IMR-90 (cell line): ENCODE results near the gene CDK5RAP2. TPM values are rescaled to one million over a fixed set of nuclear protein-coding genes. Genes with fewer than 3 reads are reported as not detected.

Source experiments
- ATAC-seq: fragments of 200-7000 bp; cut with Tn5 transposase; 2 replicates; pipeline ENCODE4 v1.9.1; 2020; ENCODE audit warnings: low read depth, mild to moderate bottlenecking, moderate library complexity
- BruUV-seq: library from RNA; stranded (reverse); fragments of 400-500 nt; replicated peaks from 2 replicates; lab custom pipeline; 2021; lab: Mats Ljungman, UMichigan
- CTCF ChIA-PET: fragments of 300-600 bp; formaldehyde crosslinking; extraction: SDS; loops from one replicate; lab custom pipeline; 2021; ENCODE audit warnings: antibody characterized with exemption; lab: Yijun Ruan, JAX
- POLR2A ChIA-PET: fragments of 300-600 bp; sonication (Branson Sonifier 250); formaldehyde crosslinking; loops from one replicate; lab custom pipeline; 2022; ENCODE audit warnings: antibody characterized with exemption; ENCODE audit not compliant: unreplicated experiment; lab: Charles Lee
- DNase-seq: peaks from one replicate; pipeline ENCODE4 v3.0.0; 2013
- H2AFZ ChIP-seq: replicated peaks from 2 replicates; pipeline ENCODE3; 2013; ENCODE audit warnings: low read length, mild to moderate bottlenecking; ENCODE audit not compliant: poor library complexity
- H2AK5ac ChIP-seq: 2 replicates; pipeline ENCODE4 v1.6.1; 2013; ENCODE audit warnings: low read depth, low read length, inconsistent platforms
- H2AK9ac ChIP-seq: replicated peaks from 2 replicates; pipeline ENCODE3; 2013; ENCODE audit warnings: mild to moderate bottlenecking, low read depth, low read length, moderate library complexity; ENCODE audit not compliant: poor library complexity
- H2BK120ac ChIP-seq: 2 replicates; pipeline ENCODE4 v1.6.1; 2013; ENCODE audit warnings: low read depth, low read length, inconsistent platforms
- H2BK15ac ChIP-seq: 3 replicates; pipeline ENCODE4 v1.6.1; 2013; ENCODE audit warnings: low read depth, low read length, inconsistent platforms
- H2BK20ac ChIP-seq: 2 replicates; pipeline ENCODE4 v1.6.1; 2013; ENCODE audit warnings: low read depth, mild to moderate bottlenecking, inconsistent platforms, low read length, moderate library complexity
- H2BK5ac ChIP-seq: 2 replicates; pipeline ENCODE4 v1.6.1; 2013; ENCODE audit warnings: mild to moderate bottlenecking, low read depth, low read length, inconsistent platforms; ENCODE audit not compliant: poor library complexity, severe bottlenecking
- H3K14ac ChIP-seq: replicated peaks from 2 replicates; pipeline ENCODE4 v1.6.1; 2013; ENCODE audit warnings: low read depth, low read length, inconsistent platforms
- H3K18ac ChIP-seq: 2 replicates; pipeline ENCODE4 v1.6.1; 2013; ENCODE audit warnings: low read depth, low read length, control low read depth
- H3K23ac ChIP-seq: 2 replicates; pipeline ENCODE4 v1.6.1; 2013; ENCODE audit warnings: low read depth, low read length, inconsistent platforms
- H3K27ac ChIP-seq: 2 replicates; pipeline ENCODE4 v1.5.1; 2013; ENCODE audit warnings: mild to moderate bottlenecking, control low read depth, low read length; ENCODE audit not compliant: insufficient read depth
- H3K27me3 ChIP-seq: 2 replicates; pipeline ENCODE4 v1.6.1; 2013; ENCODE audit warnings: low read length; ENCODE audit not compliant: control insufficient read depth, insufficient read depth
- H3K36me3 ChIP-seq: 2 replicates; pipeline ENCODE4 v1.6.1; 2013; ENCODE audit warnings: low read length, mixed read lengths; ENCODE audit not compliant: control insufficient read depth, insufficient read depth
- H3K4ac ChIP-seq: 2 replicates; pipeline ENCODE4 v1.6.1; 2013; ENCODE audit warnings: low read depth, low read length, inconsistent platforms
- H3K4me1 ChIP-seq: 2 replicates; pipeline ENCODE4 v1.6.1; 2013; ENCODE audit warnings: low read length, mixed read lengths; ENCODE audit not compliant: control insufficient read depth, insufficient read depth
- H3K4me2 ChIP-seq: 2 replicates; pipeline ENCODE4 v1.6.1; 2013; ENCODE audit warnings: low read depth, mild to moderate bottlenecking, control low read depth, low read length, moderate library complexity
- H3K4me3 ChIP-seq: 2 replicates; pipeline ENCODE4 v1.5.1; 2013; ENCODE audit warnings: low read depth, mild to moderate bottlenecking, control low read depth, low read length, moderate library complexity; ENCODE audit not compliant: insufficient read depth
- H3K56ac ChIP-seq: 2 replicates; pipeline ENCODE4 v1.6.1; 2013; ENCODE audit warnings: low read length, inconsistent platforms; ENCODE audit not compliant: insufficient read depth; ENCODE audit errors: extremely low read depth
- H3K79me1 ChIP-seq, 2 experiments: 2 replicates each; pipeline ENCODE4 v1.6.1; 2013; ENCODE audit warnings: low read length in 2 of 2, inconsistent platforms in 1 of 2, low read depth in 1 of 2
- H3K9ac ChIP-seq: 2 replicates; pipeline ENCODE4 v1.6.1; 2013; ENCODE audit warnings: low read depth, low read length, control low read depth
- H3K9me1 ChIP-seq: 2 replicates; pipeline ENCODE4 v1.6.1; 2013; ENCODE audit warnings: low read length, inconsistent platforms; ENCODE audit not compliant: insufficient read depth
- H3K9me3 ChIP-seq: 2 replicates; pipeline ENCODE4 v1.6.1; 2013; ENCODE audit warnings: low read length; ENCODE audit not compliant: control insufficient read depth, insufficient read depth
- H4K20me1 ChIP-seq: 2 replicates; pipeline ENCODE4 v1.6.1; 2013; ENCODE audit warnings: low read length, inconsistent platforms; ENCODE audit not compliant: insufficient read depth
- H4K5ac ChIP-seq: 2 replicates; pipeline ENCODE4 v1.6.1; 2013; ENCODE audit warnings: mild to moderate bottlenecking, low read depth, low read length, control low read depth
- H4K8ac ChIP-seq, 2 experiments: 2 replicates each; pipeline ENCODE4 v1.6.1; 2013; ENCODE audit warnings: low read depth in 2 of 2, low read length in 2 of 2, control low read depth in 1 of 2, inconsistent platforms in 1 of 2
- H4K91ac ChIP-seq: 2 replicates; pipeline ENCODE4 v1.6.1; 2013; ENCODE audit warnings: low read depth, low read length, inconsistent platforms; ENCODE audit not compliant: insufficient read depth
- BHLHE40 ChIP-seq: fragments of 150-350 bp; IDR thresholded peaks from 2 replicates; pipeline ENCODE4 v1.6.1; 2016; ENCODE audit warnings: mild to moderate bottlenecking, low read depth, low read length
- CEBPB ChIP-seq: IDR thresholded peaks from 2 replicates; pipeline ENCODE4 v1.6.1; 2012; ENCODE audit warnings: low read depth, low read length, improper control_type of control experiment
- CHD1 ChIP-seq: IDR thresholded peaks from 2 replicates; pipeline ENCODE4 v1.6.1; 2012; ENCODE audit warnings: low read depth, low read length, improper control_type of control experiment
- FOS ChIP-seq: fragments of 150-350 bp; IDR thresholded peaks from 2 replicates; pipeline ENCODE4 v1.6.1; 2016; ENCODE audit warnings: low read depth, low read length
- MAFK ChIP-seq: IDR thresholded peaks from 2 replicates; pipeline ENCODE4 v1.6.1; 2012; ENCODE audit warnings: low read depth, low read length, improper control_type of control experiment
- MAZ ChIP-seq: IDR thresholded peaks from 2 replicates; pipeline ENCODE4 v1.6.1; 2012; ENCODE audit warnings: low read depth, mild to moderate bottlenecking, low read length, improper control_type of control experiment, moderate library complexity, borderline replicate concordance
- MXI1 ChIP-seq: IDR thresholded peaks from 2 replicates; pipeline ENCODE4 v1.6.1; 2012; ENCODE audit warnings: low read depth, mild to moderate bottlenecking, low read length, moderate library complexity, borderline replicate concordance
- NFE2L2 ChIP-seq: fragments of 150-350 bp; IDR thresholded peaks from 2 replicates; pipeline ENCODE4 v1.6.1; 2016; ENCODE audit warnings: low read depth, mild to moderate bottlenecking, low read length
- POLR2A ChIP-seq: IDR thresholded peaks from 2 replicates; pipeline ENCODE4 v1.6.1; 2012; ENCODE audit warnings: mild to moderate bottlenecking, low read depth, low read length
- RAD21 ChIP-seq: IDR thresholded peaks from 2 replicates; pipeline ENCODE4 v1.6.1; 2012; ENCODE audit warnings: low read length, improper control_type of control experiment
- RCOR1 ChIP-seq: IDR thresholded peaks from 2 replicates; pipeline ENCODE4 v1.6.1; 2012; ENCODE audit warnings: mild to moderate bottlenecking, low read length, improper control_type of control experiment; ENCODE audit not compliant: insufficient replicate concordance
- RFX5 ChIP-seq: IDR thresholded peaks from 2 replicates; pipeline ENCODE4 v1.8.0; 2012; ENCODE audit warnings: low read depth, mild to moderate bottlenecking, low read length, moderate library complexity
- SMC3 ChIP-seq: fragments of 150-350 bp; IDR thresholded peaks from 2 replicates; pipeline ENCODE4 v1.6.1; 2016; ENCODE audit warnings: low read depth, mild to moderate bottlenecking, antibody characterized with exemption, low read length, moderate library complexity
- whole genome bisulfite sequencing, 2 experiments: methylation state at CpG; one replicate each; pipeline versions ENCODE4 v1.1.5 to v1.1.7; 2013; ENCODE audit warnings: missing lambda C conversion rate in 2 of 2; ENCODE audit not compliant: insufficient read length in 1 of 2; ENCODE audit errors: extremely low coverage in 2 of 2; 5-methylcytosine and 5-hydroxymethylcytosine counted together
- dilution Hi-C: fragments of 300-500 bp; cut with HindIII; formaldehyde crosslinking; loops from one replicate; pipeline ENCODE4 v1.14.3; 2018; ENCODE audit warnings: low sequenced_read_pairs; ENCODE audit not compliant: unreplicated experiment
- in situ Hi-C: fragments of 300-500 bp; cut with MboI; formaldehyde crosslinking; loops from 3 replicates; pipeline ENCODE4 v1.14.3; 2019; ENCODE audit warnings: low sequenced_read_pairs, inconsistent platforms, mixed read lengths
- intact Hi-C: fragments of 100-400 bp; cut with micrococcal nuclease; formaldehyde crosslinking; loops from 2 replicates; pipeline ENCODE4 v1.10.0; 2022
- polyA plus RNA-seq, 3 experiments: library from polyadenylated mRNA; depleted of rRNA; stranded (reverse); fragments of >200 nt; gene quantifications; 2 replicates each; pipeline ENCODE4 v1.2.3, GENCODE V29; 2012; ENCODE audit warnings: low replicate concordance in 1 of 3
- total RNA-seq: library from RNA; depleted of rRNA; stranded (reverse); fragments of >200 nt; gene quantifications from 2 replicates; pipeline ENCODE4 v1.2.3, GENCODE V29; 2012
- TF ChIP-seq, protein P1 (sequence below): conservative IDR thresholded peaks from 2 replicates; pipeline ENCODE4 v1.5.1; 2012; ENCODE audit warnings: mild to moderate bottlenecking, low read depth, low read length, improper control_type of control experiment
- TF ChIP-seq, protein P2 (sequence below): fragments of 150-350 bp; IDR thresholded peaks from 2 replicates; pipeline ENCODE4 v1.6.1; 2017; ENCODE audit warnings: mild to moderate bottlenecking, antibody characterized with exemption, low read length, low read depth
- TF ChIP-seq, protein P3 (sequence below): fragments of 150-350 bp; IDR thresholded peaks from 2 replicates; pipeline ENCODE4 v1.6.1; 2016; ENCODE audit warnings: low read depth, mild to moderate bottlenecking, low read length, moderate library complexity, borderline replicate concordance

The CDK5RAP2 gene
- total and polyA plus RNA-seq, 2 of the 4 experiments (the other 2 are of a cell fraction), result 29.5 to 31.7 TPM

DNA sequence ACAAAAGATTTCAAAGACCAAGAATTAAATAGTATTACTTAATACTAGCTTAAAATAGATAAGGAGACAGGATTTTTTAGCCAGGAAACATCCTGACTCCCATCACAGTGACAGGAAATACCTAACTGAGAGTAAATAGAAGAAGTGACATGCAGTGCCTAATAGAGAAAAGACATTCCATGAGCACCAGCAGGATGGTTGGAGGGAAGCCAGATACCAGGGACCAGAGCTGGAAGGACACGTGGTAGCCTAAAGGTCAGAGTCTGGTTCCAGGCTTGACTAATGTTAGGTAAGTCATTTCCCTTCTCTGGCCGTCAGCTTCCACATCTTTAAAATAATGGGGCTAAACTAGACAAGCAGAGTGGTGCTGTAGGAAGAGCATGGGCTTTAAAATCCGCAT is 41.6 kb downstream of the CDK5RAP2 start:
- Histone ChIP-seq H3K4ac (no peak overlapping the region), H3K9me1 (peaks cover 8% of the 10 kb centered on the region), H4K8ac (no peak overlapping the region), H2AFZ (no peak overlapping the region), H3K9me3 (no peaks in the 10 kb centered on the region), H4K5ac (no peak overlapping the region), H3K36me3 (peaks cover 11% of the 10 kb centered on the region), H2BK5ac (no peak overlapping the region), H2AK5ac (no peak overlapping the region), H2BK120ac (no peak overlapping the region), H3K18ac (no peak overlapping the region), H2BK20ac (no peak overlapping the region), H3K56ac (no peak overlapping the region), H3K23ac (no peak overlapping the region), H3K4me3 (no peak overlapping the region), H2AK9ac (no peak overlapping the region), H4K91ac (no peak overlapping the region), H2BK15ac (no peak overlapping the region), H3K79me1 (peaks cover 3 to 8% of the 10 kb centered on the region in 2 experiments; a peak in 3 of 4 replicates), H3K4me1 (peaks cover 3% of the 10 kb centered on the region; the same call in 1 of the 2 replicates), H3K9ac (no peak overlapping the region), H3K27me3 (no peaks in the 10 kb centered on the region), H3K4me2 (no peak overlapping the region), H4K20me1 (no peaks in the 10 kb centered on the region), H3K27ac (no peak overlapping the region), H3K14ac (0 out of 2 replicates have a peak overlapping the region, but pooled peaks have one; percentile 4)
- no CpG with 5 or more reads among the region's 3 CpGs for WGBS, 2 experiments
- POLR2A ChIA-PET, result no interaction called here
- no TSS peak for BruUV-seq
- ATAC-seq (peak; percentile 27; the same call in 1 of the 2 replicates), DNase-seq (peak; percentile 13)
- in situ Hi-C loops, result no loop called here
- TF ChIP-seq MAFK (no peak), MXI1 (no peak), POLR2A (no peak), RAD21 (no peak), SMC3 (no peak), RFX5 (no peak), CHD1 (no peak), NFE2L2 (no peak), CEBPB (no peak), RCOR1 (no peak), BHLHE40 (no peak), MAZ (no peak), FOS (no peak)
- TF ChIP-seq, protein P1, sequence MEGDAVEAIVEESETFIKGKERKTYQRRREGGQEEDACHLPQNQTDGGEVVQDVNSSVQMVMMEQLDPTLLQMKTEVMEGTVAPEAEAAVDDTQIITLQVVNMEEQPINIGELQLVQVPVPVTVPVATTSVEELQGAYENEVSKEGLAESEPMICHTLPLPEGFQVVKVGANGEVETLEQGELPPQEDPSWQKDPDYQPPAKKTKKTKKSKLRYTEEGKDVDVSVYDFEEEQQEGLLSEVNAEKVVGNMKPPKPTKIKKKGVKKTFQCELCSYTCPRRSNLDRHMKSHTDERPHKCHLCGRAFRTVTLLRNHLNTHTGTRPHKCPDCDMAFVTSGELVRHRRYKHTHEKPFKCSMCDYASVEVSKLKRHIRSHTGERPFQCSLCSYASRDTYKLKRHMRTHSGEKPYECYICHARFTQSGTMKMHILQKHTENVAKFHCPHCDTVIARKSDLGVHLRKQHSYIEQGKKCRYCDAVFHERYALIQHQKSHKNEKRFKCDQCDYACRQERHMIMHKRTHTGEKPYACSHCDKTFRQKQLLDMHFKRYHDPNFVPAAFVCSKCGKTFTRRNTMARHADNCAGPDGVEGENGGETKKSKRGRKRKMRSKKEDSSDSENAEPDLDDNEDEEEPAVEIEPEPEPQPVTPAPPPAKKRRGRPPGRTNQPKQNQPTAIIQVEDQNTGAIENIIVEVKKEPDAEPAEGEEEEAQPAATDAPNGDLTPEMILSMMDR, result no peak
- TF ChIP-seq, protein P2, sequence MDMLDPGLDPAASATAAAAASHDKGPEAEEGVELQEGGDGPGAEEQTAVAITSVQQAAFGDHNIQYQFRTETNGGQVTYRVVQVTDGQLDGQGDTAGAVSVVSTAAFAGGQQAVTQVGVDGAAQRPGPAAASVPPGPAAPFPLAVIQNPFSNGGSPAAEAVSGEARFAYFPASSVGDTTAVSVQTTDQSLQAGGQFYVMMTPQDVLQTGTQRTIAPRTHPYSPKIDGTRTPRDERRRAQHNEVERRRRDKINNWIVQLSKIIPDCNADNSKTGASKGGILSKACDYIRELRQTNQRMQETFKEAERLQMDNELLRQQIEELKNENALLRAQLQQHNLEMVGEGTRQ, result no peak
- TF ChIP-seq, protein P3, sequence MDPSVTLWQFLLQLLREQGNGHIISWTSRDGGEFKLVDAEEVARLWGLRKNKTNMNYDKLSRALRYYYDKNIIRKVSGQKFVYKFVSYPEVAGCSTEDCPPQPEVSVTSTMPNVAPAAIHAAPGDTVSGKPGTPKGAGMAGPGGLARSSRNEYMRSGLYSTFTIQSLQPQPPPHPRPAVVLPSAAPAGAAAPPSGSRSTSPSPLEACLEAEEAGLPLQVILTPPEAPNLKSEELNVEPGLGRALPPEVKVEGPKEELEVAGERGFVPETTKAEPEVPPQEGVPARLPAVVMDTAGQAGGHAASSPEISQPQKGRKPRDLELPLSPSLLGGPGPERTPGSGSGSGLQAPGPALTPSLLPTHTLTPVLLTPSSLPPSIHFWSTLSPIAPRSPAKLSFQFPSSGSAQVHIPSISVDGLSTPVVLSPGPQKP, result no peak
- CTCF ChIA-PET, result no interaction called here
- dilution Hi-C loops, result no loop called here
- intact Hi-C loops, result no loop called here
